OCI-LY1 (cell line): ENCODE data around the gene FOXE3.

Experiments
- H2AFZ ChIP-seq: fragments of 200-600 bp; sonication (generic), shearing (Covaris generic); 2 replicates; pipeline ENCODE4 v1.6.0; 2014; ENCODE audit warnings: antibody characterized with exemption, mild to moderate bottlenecking, low read length
- H3F3A ChIP-seq: fragments of 200-600 bp; sonication (generic), shearing (Covaris generic); 2 replicates; pipeline ENCODE4 v1.6.0; 2014; ENCODE audit warnings: mild to moderate bottlenecking, antibody characterized with exemption, low read length, moderate library complexity; ENCODE audit not compliant: insufficient read depth
- H3K27ac ChIP-seq: fragments of 200-600 bp; sonication (generic); 2 replicates; pipeline ENCODE4 v1.5.1; 2014; ENCODE audit warnings: low read length, mixed run types, mild to moderate bottlenecking, low read depth; ENCODE audit not compliant: poor library complexity, severe bottlenecking
- H3K27me3 ChIP-seq: fragments of 200-600 bp; sonication (generic); 2 replicates; pipeline ENCODE4 v1.6.0; 2014; ENCODE audit warnings: antibody characterized with exemption, mild to moderate bottlenecking, low read length, moderate library complexity; ENCODE audit not compliant: insufficient read depth
- H3K36me3 ChIP-seq: fragments of 200-600 bp; sonication (generic); 2 replicates; pipeline ENCODE4 v1.6.1; 2014; ENCODE audit warnings: mild to moderate bottlenecking, antibody characterized with exemption, low read length, moderate library complexity, mixed read lengths; ENCODE audit not compliant: insufficient read depth
- H3K4me1 ChIP-seq: fragments of 200-600 bp; sonication (generic); 2 replicates; pipeline ENCODE4 v1.5.1; 2014; ENCODE audit warnings: mild to moderate bottlenecking, low read length, moderate library complexity; ENCODE audit not compliant: insufficient read depth, severe bottlenecking
- H3K4me2 ChIP-seq: fragments of 200-600 bp; sonication (generic), shearing (Covaris generic); 2 replicates; pipeline ENCODE4 v1.6.1; 2014; ENCODE audit warnings: low read length
- H3K4me3 ChIP-seq: fragments of 200-600 bp; sonication (generic); 2 replicates; pipeline ENCODE4 v1.5.1; 2014; ENCODE audit warnings: low read length, low read depth, mild to moderate bottlenecking, mixed read lengths; ENCODE audit not compliant: poor library complexity, severe bottlenecking
- H3K79me2 ChIP-seq: fragments of 200-600 bp; shearing (Covaris generic); 2 replicates; pipeline ENCODE4 v1.6.1; 2016; ENCODE audit warnings: mixed run types, low read length, mixed read lengths; ENCODE audit not compliant: insufficient read depth
- H3K9ac ChIP-seq: fragments of 200-600 bp; sonication (generic), shearing (Covaris generic); 2 replicates; pipeline ENCODE4 v1.6.1; 2014; ENCODE audit warnings: mild to moderate bottlenecking, low read length, mixed read lengths
- H3K9me2 ChIP-seq: fragments of 200-600 bp; sonication (generic), shearing (Covaris generic); 2 replicates; pipeline ENCODE4 v1.6.1; 2014; ENCODE audit warnings: low read depth, mild to moderate bottlenecking, low read length, mixed read lengths
- H3K9me3 ChIP-seq: fragments of 200-600 bp; shearing (Covaris generic); 2 replicates; pipeline ENCODE4 v1.6.1; 2014; ENCODE audit warnings: low read length, mixed read lengths
- H4K20me1 ChIP-seq: fragments of 200-600 bp; sonication (generic), shearing (Covaris generic); 2 replicates; pipeline ENCODE4 v1.6.0; 2016; ENCODE audit warnings: mild to moderate bottlenecking, low read length; ENCODE audit not compliant: insufficient read depth
- CTCF ChIP-seq: fragments of 200-600 bp; sonication (generic), shearing (Covaris generic); IDR thresholded peaks from 2 replicates; pipeline ENCODE4 v1.5.1; 2017; ENCODE audit warnings: mild to moderate bottlenecking, antibody characterized with exemption, low read length, moderate library complexity, mixed read lengths
- EZH2 ChIP-seq: fragments of 200-600 bp; sonication (generic), shearing (Covaris generic); IDR thresholded peaks from 2 replicates; pipeline ENCODE4 v1.8.0; 2017; ENCODE audit warnings: borderline replicate concordance, mixed run types, mild to moderate bottlenecking, antibody characterized with exemption, low read length, moderate library complexity, mixed read lengths

Gene FOXE3

GRCh38 chr1:47459253-47459788, 43.2 kb downstream of the FOXE3 start:
- H3K9me3 ChIP-seq, result no peaks in the 10 kb centered on the region
- H3K27ac ChIP-seq, result no peak overlapping the region
- TF ChIP-seq EZH2 (no peak), CTCF (no peak)
- peaks cover 5% of the 10 kb centered on the region; the same call in 1 of the 2 replicates for H3K27me3 ChIP-seq
- no peaks in the 10 kb centered on the region for H3K36me3 ChIP-seq
- no peaks in the 10 kb centered on the region for H3K79me2 ChIP-seq
- no peak overlapping the region for H3K9ac ChIP-seq
- H3F3A ChIP-seq, result no peaks in the 10 kb centered on the region
- H3K4me2 ChIP-seq, result no peak overlapping the region
- no peak overlapping the region for H2AFZ ChIP-seq
- no peaks in the 10 kb centered on the region for H3K9me2 ChIP-seq
- H3K4me3 ChIP-seq, result no peak overlapping the region
- no peaks in the 10 kb centered on the region for H3K4me1 ChIP-seq
- no peaks in the 10 kb centered on the region for H4K20me1 ChIP-seq

- Histone ChIP-seq H4K20me1 (no peaks in the 10 kb centered on the region), H3K79me2 (no peaks in the 10 kb centered on the region), H3K4me3 (no peak overlapping the region), H3K9me2 (no peaks in the 10 kb centered on the region), H3K4me1 (no peaks in the 10 kb centered on the region), H3F3A (no peaks in the 10 kb centered on the region), H3K27ac (no peak overlapping the region), H3K9ac (no peak overlapping the region), H3K27me3 (peaks cover 5% of the 10 kb centered on the region; the same call in 1 of the 2 replicates), H3K4me2 (no peak overlapping the region), H3K9me3 (no peaks in the 10 kb centered on the region), H3K36me3 (no peaks in the 10 kb centered on the region), H2AFZ (no peak overlapping the region)
- TF ChIP-seq CTCF (no peak), EZH2 (no peak)
Observed at GRCh38 chr1:47460040-47460439, 44.0 kb downstream of the FOXE3 start.

GRCh38 chr1:47460456-47460855, 44.4 kb downstream of the FOXE3 start:
- Histone ChIP-seq H3K27me3 (peaks cover 5% of the 10 kb centered on the region; the same call in 1 of the 2 replicates), H3K9me3 (no peaks in the 10 kb centered on the region), H3K27ac (no peak overlapping the region), H3K4me3 (no peak overlapping the region), H3F3A (no peaks in the 10 kb centered on the region), H3K9me2 (no peaks in the 10 kb centered on the region), H2AFZ (no peak overlapping the region), H4K20me1 (no peaks in the 10 kb centered on the region), H3K9ac (no peak overlapping the region), H3K4me2 (no peak overlapping the region), H3K36me3 (no peaks in the 10 kb centered on the region), H3K79me2 (no peaks in the 10 kb centered on the region), H3K4me1 (no peaks in the 10 kb centered on the region)
- TF ChIP-seq EZH2, result no peak
- TF ChIP-seq CTCF, result no peak
